SK-N-SH (cell line): ENCODE results near the gene PPP1R37.

ENCODE experiments used
- CHD2 ChIP-seq: fragments of 150-350 bp; IDR thresholded peaks from 2 replicates; pipeline ENCODE4 v1.6.1; 2018; ENCODE audit warnings: low read length; ENCODE audit not compliant: partially characterized antibody
- FOSL2 ChIP-seq: IDR thresholded peaks from 2 replicates; pipeline ENCODE4 v1.4.0; 2012; ENCODE audit warnings: low read depth, mild to moderate bottlenecking, moderate library complexity, borderline replicate concordance
- JUND ChIP-seq: IDR thresholded peaks from 2 replicates; pipeline ENCODE4 v1.4.0; 2012
- POLR2AphosphoS5 ChIP-seq: IDR thresholded peaks from 2 replicates; pipeline ENCODE4 v1.6.1; 2012; ENCODE audit warnings: low read depth, low read length
- TF ChIP-seq, protein P1 (sequence below): fragments of 200-600 bp; sonication (generic); IDR thresholded peaks from 2 replicates; pipeline ENCODE4 v1.6.1; 2017; ENCODE audit warnings: antibody characterized with exemption, mild to moderate bottlenecking, moderate library complexity
- TF ChIP-seq, protein P2 (sequence below): IDR thresholded peaks from 2 replicates; pipeline ENCODE4 v1.4.0; 2012; ENCODE audit warnings: low read depth, borderline replicate concordance

DNA sequence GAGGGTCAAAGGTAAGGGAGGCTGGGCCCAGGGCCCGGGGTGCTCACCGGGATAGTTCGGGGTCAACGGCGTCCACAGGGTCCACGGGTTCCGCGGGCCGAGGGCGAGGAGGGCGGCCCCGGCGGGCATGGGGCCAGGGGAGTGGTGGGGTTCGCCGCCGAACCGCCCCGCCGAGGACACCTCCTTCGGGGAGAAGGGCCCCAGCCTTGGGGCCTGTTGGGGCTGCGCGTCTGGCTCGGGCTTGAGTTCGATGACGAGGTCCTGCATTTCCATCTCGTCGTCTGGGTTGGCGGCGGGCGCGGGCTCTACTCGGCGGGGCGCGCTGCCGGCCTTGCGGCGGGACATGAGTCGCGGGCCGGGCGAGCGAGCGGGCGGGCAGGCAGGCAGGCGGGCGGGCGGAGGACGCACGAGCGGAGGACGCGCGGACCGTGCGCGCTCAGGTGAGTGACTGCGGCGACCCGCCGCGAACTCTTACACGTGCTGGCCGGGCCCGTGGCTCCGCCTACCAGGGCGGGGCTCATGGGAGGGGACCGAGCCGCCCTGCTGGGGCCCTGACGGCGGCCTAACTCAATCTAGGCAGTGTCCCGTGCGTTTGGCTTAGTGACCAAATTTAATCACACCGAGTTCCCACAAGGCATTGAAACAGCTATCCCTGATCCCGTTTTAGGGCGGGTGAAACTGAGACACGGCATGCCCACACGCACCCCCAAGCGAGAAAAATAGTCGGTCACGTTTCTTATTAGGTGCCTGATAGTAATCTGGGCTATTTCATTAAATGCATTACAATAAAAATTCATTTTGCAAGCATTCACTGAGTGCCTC lies 16.7 kb upstream of the PPP1R37 start, which contains the start of gene ZNF296:
- TF ChIP-seq, protein P1, sequence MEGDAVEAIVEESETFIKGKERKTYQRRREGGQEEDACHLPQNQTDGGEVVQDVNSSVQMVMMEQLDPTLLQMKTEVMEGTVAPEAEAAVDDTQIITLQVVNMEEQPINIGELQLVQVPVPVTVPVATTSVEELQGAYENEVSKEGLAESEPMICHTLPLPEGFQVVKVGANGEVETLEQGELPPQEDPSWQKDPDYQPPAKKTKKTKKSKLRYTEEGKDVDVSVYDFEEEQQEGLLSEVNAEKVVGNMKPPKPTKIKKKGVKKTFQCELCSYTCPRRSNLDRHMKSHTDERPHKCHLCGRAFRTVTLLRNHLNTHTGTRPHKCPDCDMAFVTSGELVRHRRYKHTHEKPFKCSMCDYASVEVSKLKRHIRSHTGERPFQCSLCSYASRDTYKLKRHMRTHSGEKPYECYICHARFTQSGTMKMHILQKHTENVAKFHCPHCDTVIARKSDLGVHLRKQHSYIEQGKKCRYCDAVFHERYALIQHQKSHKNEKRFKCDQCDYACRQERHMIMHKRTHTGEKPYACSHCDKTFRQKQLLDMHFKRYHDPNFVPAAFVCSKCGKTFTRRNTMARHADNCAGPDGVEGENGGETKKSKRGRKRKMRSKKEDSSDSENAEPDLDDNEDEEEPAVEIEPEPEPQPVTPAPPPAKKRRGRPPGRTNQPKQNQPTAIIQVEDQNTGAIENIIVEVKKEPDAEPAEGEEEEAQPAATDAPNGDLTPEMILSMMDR: no peak
- TF ChIP-seq CHD2 (no peak), POLR2AphosphoS5 (no peak), FOSL2 (no peak), JUND (no peak)
- TF ChIP-seq, protein P2, sequence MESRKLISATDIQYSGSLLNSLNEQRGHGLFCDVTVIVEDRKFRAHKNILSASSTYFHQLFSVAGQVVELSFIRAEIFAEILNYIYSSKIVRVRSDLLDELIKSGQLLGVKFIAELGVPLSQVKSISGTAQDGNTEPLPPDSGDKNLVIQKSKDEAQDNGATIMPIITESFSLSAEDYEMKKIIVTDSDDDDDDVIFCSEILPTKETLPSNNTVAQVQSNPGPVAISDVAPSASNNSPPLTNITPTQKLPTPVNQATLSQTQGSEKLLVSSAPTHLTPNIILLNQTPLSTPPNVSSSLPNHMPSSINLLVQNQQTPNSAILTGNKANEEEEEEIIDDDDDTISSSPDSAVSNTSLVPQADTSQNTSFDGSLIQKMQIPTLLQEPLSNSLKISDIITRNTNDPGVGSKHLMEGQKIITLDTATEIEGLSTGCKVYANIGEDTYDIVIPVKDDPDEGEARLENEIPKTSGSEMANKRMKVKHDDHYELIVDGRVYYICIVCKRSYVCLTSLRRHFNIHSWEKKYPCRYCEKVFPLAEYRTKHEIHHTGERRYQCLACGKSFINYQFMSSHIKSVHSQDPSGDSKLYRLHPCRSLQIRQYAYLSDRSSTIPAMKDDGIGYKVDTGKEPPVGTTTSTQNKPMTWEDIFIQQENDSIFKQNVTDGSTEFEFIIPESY: no peak
